ENCODE data around the gene SLC35A5. TPM values are rescaled to one million over a fixed set of nuclear protein-coding genes. Genes with fewer than 3 reads are reported as not detected.

SLC35A5 gene
- total and polyA plus RNA-seq, 2 of the 13 experiments (the other 11 are each of a cell fraction or from before 2014, with no cell fraction given) = 15.5 to 26.5 TPM

GRCh38 chr3:112561734-112562529 is at the start of gene SLC35A5, which contains the start of gene ATG3 (continued):
- TF ChIP-seq ONECUT2 (CRISPR knock-in tag; IDR thresholded peaks at IDR 0.05) = no peak
- TF ChIP-seq KDM6A (CRISPR knock-in tag; IDR thresholded peaks at IDR 0.05; ENCODE audit: low read depth) = no peak
- TF ChIP-seq ZBTB7B (CRISPR knock-in tag; IDR thresholded peaks at IDR 0.05) = no peak
- TF ChIP-seq ZBTB21 (CRISPR knock-in tag; IDR thresholded peaks at IDR 0.05) = 0 out of 2 replicates have a peak, but pooled peaks have one; percentile 24
- TF ChIP-seq ZEB1 (IDR thresholded peaks at IDR 0.05; ENCODE audit: insufficient replicate concordance, low read depth) = no peak
- peak; percentile 65 for TF ChIP-seq PAXIP1 (CRISPR knock-in tag; conservative IDR thresholded peaks at IDR 0.05)
- TF ChIP-seq REST (IDR thresholded peaks at IDR 0.05; ENCODE audit: borderline replicate concordance in 1 of 2, low read depth in 1 of 2, low read length in 2 of 2) = no peak
- 0 out of 2 replicates have a peak, but pooled peaks have one; percentile 51 for TF ChIP-seq FOSL2 (CRISPR knock-in tag; IDR thresholded peaks at IDR 0.05)
- TF ChIP-seq ZNF20 (CRISPR knock-in tag; IDR thresholded peaks at IDR 0.05) = no peak
- TF ChIP-seq ATM (IDR thresholded peaks at IDR 0.05; ENCODE audit: borderline replicate concordance) = no peak
- peak; percentile 27; the same call in 1 of the 2 replicates for TF ChIP-seq ZNF710 (CRISPR knock-in tag; IDR thresholded peaks at IDR 0.05; ENCODE audit: borderline replicate concordance)
- peak; percentile 77; the same call in 1 of the 2 replicates for TF ChIP-seq ZNF639 (CRISPR knock-in tag; conservative IDR thresholded peaks at IDR 0.05)
- TF ChIP-seq MNT (IDR thresholded peaks at IDR 0.05) = peak; percentile 92
- peak; percentile 60 for TF ChIP-seq ZNF430 (CRISPR knock-in tag; IDR thresholded peaks at IDR 0.05)
- TF ChIP-seq MAZ (IDR thresholded peaks at IDR 0.05; ENCODE audit: borderline replicate concordance, low read depth, low read length) = peak; percentile 86
- TF ChIP-seq MAZ (CRISPR knock-in tag; IDR thresholded peaks at IDR 0.05; ENCODE audit: low read depth) = no peak; the same call in none of the 2 replicates

Measured in HepG2 (cell line).